ENCODE measurements around the gene ZNF473.

Gene ZNF473

GRCh38 chr19:50003810-50004419, 21.9 kb upstream of the ZNF473 start:
- DNase-seq (ENCODE audit: low read depth): peak; percentile 95

DNA sequence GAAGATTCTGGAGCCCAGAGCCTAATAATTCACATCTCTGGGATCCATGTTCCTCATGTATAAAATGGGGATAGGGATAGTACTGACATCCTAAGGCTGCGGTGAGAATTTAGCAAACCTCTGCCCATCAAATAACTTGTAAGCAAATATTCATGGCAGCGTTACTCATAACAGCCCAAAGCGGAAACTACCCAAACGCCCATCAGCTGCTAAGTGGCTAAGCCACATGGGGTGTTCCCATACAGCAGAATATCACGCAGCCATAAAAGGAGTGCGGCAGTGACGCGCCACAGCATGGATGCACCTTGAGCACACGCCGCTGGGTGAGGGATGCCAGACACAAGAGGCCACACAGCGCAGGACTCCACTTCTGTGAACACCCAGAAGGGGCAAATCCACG, 20.4 kb upstream of the ZNF473 start:
- no peak for DNase-seq (ENCODE audit: low read depth)

GRCh38 chr19:50007170-50007569, 18.6 kb upstream of the ZNF473 start:
- DNase-seq (ENCODE audit: low read depth): no peak

DNA sequence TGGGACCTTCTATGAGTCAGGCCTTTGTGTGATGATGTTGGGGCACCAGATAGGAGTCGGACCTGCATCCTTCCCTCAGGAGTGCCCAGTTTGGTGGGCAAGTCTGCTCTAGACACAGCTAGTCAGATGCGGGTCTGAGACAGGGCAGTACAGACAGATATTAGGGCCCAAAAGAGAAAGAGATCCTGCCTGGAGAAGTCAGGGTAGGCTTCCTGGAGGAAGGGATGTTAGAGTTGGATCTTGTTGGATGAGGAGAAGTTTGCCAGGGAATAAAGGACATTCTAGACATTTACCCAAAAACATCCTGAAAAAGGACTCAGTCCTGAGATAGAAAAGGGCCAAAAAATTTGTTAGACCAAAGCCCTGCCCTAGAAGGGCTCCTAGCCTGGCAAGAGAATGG, 17.9 kb upstream of the ZNF473 start:
- DNase-seq (ENCODE audit: low read depth): no peak

DNA sequence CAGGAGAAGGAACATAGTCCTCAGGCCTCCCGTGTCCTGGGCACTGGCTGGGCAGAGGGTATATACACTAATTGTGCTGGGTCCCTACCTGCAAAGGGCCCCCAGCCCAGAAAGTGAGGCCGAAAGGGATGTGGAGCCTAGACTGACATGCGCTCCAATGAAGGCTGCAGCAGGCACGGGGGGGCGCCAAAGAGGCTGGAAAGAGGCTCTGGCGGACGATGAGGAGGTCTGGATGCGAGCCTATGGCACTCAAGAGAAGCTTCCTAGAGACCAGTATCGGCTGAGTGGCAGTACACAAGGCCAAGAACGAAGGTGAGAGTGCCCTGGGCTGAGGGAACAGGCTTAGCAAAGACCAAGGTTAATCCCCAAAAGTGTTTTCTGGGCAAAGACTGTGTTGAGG, 17.3 kb upstream of the ZNF473 start:
- no peak for DNase-seq (ENCODE audit: low read depth)

GRCh38 chr19:50016225-50016807, 9.5 kb upstream of the ZNF473 start:
- DNase-seq (ENCODE audit: low read depth): no peak

- DNase-seq (ENCODE audit: low read depth): no peak
Observed at GRCh38 chr19:50020481-50020880, 5.3 kb upstream of the ZNF473 start.

DNA sequence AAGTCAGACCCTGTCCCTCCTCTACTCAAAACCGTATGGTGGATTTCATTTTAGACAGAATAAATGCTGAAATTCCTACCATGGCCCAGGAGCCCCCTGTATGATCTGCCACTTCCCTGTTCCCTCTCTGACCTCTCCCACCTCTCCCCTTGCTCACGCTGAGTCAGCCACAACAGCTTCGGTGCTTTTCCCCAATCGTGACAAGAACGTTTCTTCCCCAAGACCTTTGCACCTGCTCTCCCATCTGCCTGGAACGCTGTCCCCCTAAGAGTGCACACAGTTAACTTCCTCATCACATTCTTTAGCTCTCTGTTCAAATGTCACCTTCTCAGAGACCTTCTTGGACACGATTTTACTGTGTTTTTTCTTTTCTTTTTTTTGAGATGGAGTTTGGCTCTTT, 3.0 kb upstream of the ZNF473 start:
- DNase-seq (ENCODE audit: low read depth): no peak

- DNase-seq (ENCODE audit: low read depth): no peak
Observed at GRCh38 chr19:50024719-50025021, 1.1 kb upstream of the ZNF473 start.

DNA sequence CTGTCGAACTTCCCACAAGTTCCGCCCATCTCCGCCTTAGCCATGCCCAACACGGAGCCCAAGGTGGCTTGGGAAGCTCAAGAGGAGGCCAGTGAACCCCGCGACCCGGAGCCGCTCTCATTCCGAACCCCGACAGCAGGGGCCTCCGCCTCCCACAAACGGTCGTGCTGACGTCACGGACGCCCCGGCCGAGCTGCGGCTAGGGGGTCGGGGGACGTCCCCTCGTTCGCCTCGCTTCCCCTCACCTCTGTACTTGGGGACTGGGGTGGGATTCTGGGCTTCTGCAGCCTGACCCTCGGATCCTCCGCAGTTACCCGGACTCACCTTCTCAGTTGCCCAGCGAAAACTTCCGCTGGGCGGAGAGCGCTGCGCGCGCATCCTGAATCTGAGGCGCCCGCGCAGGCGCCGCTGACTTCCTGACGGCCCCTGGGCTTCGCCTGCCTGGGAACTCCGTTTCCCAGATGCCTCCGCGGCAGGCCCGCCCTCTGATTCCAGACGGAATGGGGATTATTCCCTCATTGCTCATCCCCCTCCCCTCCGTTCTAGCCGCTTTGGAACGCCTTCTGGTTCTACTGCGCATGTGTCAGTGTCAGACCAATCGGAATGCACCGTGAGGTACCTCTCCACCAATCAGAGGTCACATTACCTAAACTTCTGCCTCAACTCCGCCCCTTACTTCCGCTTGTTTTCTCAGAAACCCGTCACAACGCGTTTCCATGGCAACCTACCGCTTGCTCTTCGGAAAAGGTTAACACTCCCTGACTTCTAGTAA, 597 bp upstream of the ZNF473 start, which contains the start of gene VRK3:
Gene VRK3 (minus strand): TSS at position 351 of the 772 bp plus-strand sequence. CDS start 9,210 bp downstream, outside the sequence.
- peak; percentile 99 for DNase-seq (ENCODE audit: low read depth)

GRCh38 chr19:50026550-50026906, 723 bp downstream of the ZNF473 start:
- no peak for DNase-seq (ENCODE audit: low read depth)

- no peak for DNase-seq (ENCODE audit: low read depth)
Observed at GRCh38 chr19:50030225-50030624, 4.4 kb downstream of the ZNF473 start.

GRCh38 chr19:50030937-50031336, 5.1 kb downstream of the ZNF473 start:
- DNase-seq (ENCODE audit: low read depth): no peak

GRCh38 chr19:50036908-50037307, 11.1 kb downstream of the ZNF473 start:
- DNase-seq (ENCODE audit: low read depth): no peak

DNA sequence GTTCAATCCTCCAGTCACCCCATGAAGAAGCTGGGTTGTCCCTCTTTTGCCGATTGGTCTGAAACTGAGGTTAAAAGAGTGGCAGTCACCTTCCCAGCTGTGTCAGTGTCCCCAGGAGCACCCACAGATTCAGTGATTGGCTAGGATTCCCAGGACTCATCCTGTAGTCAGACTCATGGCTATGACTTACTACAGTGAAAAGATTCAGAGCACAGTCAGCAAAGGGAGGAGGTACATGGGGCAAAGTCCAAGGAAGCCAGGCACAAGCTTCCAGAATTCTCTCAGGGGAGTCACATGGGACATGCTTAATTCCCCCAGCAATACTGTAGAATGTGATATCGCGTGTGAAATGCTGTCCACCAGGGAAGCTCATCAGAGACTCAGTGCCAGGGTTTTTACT, 14.2 kb downstream of the ZNF473 start:
- no peak for DNase-seq (ENCODE audit: low read depth)

GRCh38 chr19:50040967-50041366, 15.2 kb downstream of the ZNF473 start:
- DNase-seq (ENCODE audit: low read depth): no peak

- no peak for DNase-seq (ENCODE audit: low read depth)
Observed at GRCh38 chr19:50042363-50043024, 16.7 kb downstream of the ZNF473 start.

DNA sequence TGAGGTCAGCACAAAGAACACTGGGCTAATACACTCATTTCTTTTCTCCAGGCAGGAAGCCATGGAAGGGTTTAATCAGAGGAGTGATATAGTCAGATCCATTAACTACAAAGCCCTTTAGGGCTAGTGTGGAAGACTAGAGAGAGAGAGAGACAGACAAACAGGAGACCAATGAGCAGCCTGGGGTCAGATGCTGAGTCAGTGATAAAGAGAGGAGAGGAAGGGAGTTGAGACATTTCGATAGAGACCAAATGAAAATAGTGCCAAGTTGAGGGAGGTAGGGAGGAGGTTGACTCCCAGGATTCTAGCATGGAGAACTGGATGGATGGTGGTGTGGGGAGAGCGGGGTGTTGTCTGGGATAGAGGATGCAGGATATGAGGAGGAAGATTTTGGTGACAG, 18.2 kb downstream of the ZNF473 start:
- no peak for DNase-seq (ENCODE audit: low read depth)

- DNase-seq (ENCODE audit: low read depth): no peak
Observed at GRCh38 chr19:50044922-50045321, 19.1 kb downstream of the ZNF473 start.

- DNase-seq (ENCODE audit: low read depth): no peak
Observed at GRCh38 chr19:50046649-50047503, 21.1 kb downstream of the ZNF473 start.

GRCh38 chr19:50047671-50048070, 21.9 kb downstream of the ZNF473 start:
- DNase-seq (ENCODE audit: low read depth): no peak
